GM23248 (cell line): ENCODE results near the gene ESAM. TPM values are rescaled to one million over a fixed set of nuclear protein-coding genes. Genes with fewer than 3 reads are reported as not detected.
A peak's percentile ranks its signal among the peaks of the same experiment; 100 is the strongest.

ENCODE experiments used
- DNase-seq: peaks from one replicate; pipeline ENCODE4 v3.0.0-alpha.2; 2015
- H2AFZ ChIP-seq: fragments of 200-600 bp; sonication (generic); 2 replicates; pipeline ENCODE4 v1.6.1; 2016; ENCODE audit warnings: antibody characterized with exemption
- H3F3A ChIP-seq: fragments of 200-600 bp; sonication (generic); 2 replicates; pipeline ENCODE4 v1.6.1; 2016; ENCODE audit warnings: mild to moderate bottlenecking, antibody characterized with exemption, mixed run types; ENCODE audit not compliant: insufficient read depth
- H3K27ac ChIP-seq: fragments of 200-600 bp; sonication (generic); 2 replicates; pipeline ENCODE4 v1.5.1; 2016; ENCODE audit warnings: mild to moderate bottlenecking
- H3K27me3 ChIP-seq: fragments of 200-600 bp; sonication (generic); replicated peaks from 2 replicates; pipeline ENCODE4 v1.6.1; 2016; ENCODE audit warnings: mild to moderate bottlenecking; ENCODE audit not compliant: insufficient read depth
- H3K36me3 ChIP-seq: fragments of 200-600 bp; sonication (generic); 2 replicates; pipeline ENCODE4 v1.6.1; 2016; ENCODE audit warnings: low read depth, mild to moderate bottlenecking
- H3K4me1 ChIP-seq: fragments of 200-600 bp; sonication (generic); 2 replicates; pipeline ENCODE4 v1.6.1; 2016; ENCODE audit warnings: mild to moderate bottlenecking; ENCODE audit not compliant: insufficient read depth
- H3K4me2 ChIP-seq: fragments of 200-600 bp; sonication (generic); one replicate; pipeline ENCODE4 v1.6.1; 2016; ENCODE audit warnings: mild to moderate bottlenecking; ENCODE audit not compliant: unreplicated experiment
- H3K4me3 ChIP-seq: fragments of 200-600 bp; sonication (generic); 2 replicates; pipeline ENCODE4 v1.5.1; 2016; ENCODE audit warnings: mild to moderate bottlenecking
- H3K79me2 ChIP-seq: fragments of 200-600 bp; sonication (generic); 2 replicates; pipeline ENCODE4 v1.6.1; 2016; ENCODE audit warnings: mild to moderate bottlenecking; ENCODE audit not compliant: insufficient read depth
- H3K9ac ChIP-seq: fragments of 200-600 bp; sonication (generic); 2 replicates; pipeline ENCODE4 v1.6.1; 2016; ENCODE audit warnings: mild to moderate bottlenecking
- H3K9me2 ChIP-seq: fragments of 200-600 bp; sonication (generic); 2 replicates; pipeline ENCODE4 v1.6.1; 2016; ENCODE audit warnings: mixed run types, mild to moderate bottlenecking, moderate library complexity; ENCODE audit not compliant: insufficient read depth
- H3K9me3 ChIP-seq: fragments of 200-600 bp; sonication (generic); one replicate; pipeline ENCODE4 v1.6.1; 2017; ENCODE audit warnings: low read depth
- H4K20me1 ChIP-seq: fragments of 200-600 bp; sonication (generic); 2 replicates; pipeline ENCODE4 v1.6.0; 2016; ENCODE audit not compliant: insufficient read depth
- EZH2 ChIP-seq: fragments of 200-600 bp; sonication (generic); IDR thresholded peaks from 2 replicates; pipeline ENCODE4 v1.6.1; 2018; ENCODE audit warnings: antibody characterized with exemption, mild to moderate bottlenecking; ENCODE audit not compliant: insufficient read depth, poor library complexity, severe bottlenecking
- EZH2phosphoT487 ChIP-seq: fragments of 200-600 bp; sonication (generic); IDR thresholded peaks from 2 replicates; pipeline ENCODE4 v1.6.1; 2018; ENCODE audit warnings: antibody characterized with exemption, moderate library complexity, mild to moderate bottlenecking, low read depth; ENCODE audit not compliant: insufficient read depth
- WGBS, 2 experiments: methylation state at CpG; one replicate each; pipeline ENCODE4 v1.1.6; 2015 to 2017; ENCODE audit warnings: low lambda C conversion rate in 2 of 2, low coverage in 1 of 2; ENCODE audit errors: missing lambda C conversion rate in 2 of 2; 5-methylcytosine and 5-hydroxymethylcytosine counted together
- in situ Hi-C: fragments of 300-500 bp; cut with MboI; formaldehyde crosslinking; loops from 2 replicates; pipeline ENCODE4 v1.15.0; 2020
- polyA plus RNA-seq: library from polyadenylated mRNA; unstranded; fragments of >200 nt; fragmentation: Nextera tagmentation; extraction: Ambion mirVana; gene quantifications from 2 replicates; pipeline ENCODE4 v1.2.1, GENCODE V29; 2016
- total RNA-seq: library from RNA; depleted of rRNA; stranded (reverse); fragments of >200 nt; shearing (Covaris generic); gene quantifications from 2 replicates; pipeline ENCODE4 v1.2.3, GENCODE V29; 2014

Gene ESAM
- total and polyA plus RNA-seq, 2 experiments from 2014 or later: not detected

GRCh38 chr11:124799348-124800225 lies 37.5 kb upstream of the ESAM start:
- Histone ChIP-seq H3K9me3 (no peaks in the 10 kb centered on the region), H2AFZ (peak overlapping the region; percentile 85), H3K9me2 (no peaks in the 10 kb centered on the region), H3K27ac (peak overlapping the region; percentile 91), H3K4me2 (peak overlapping the region; percentile 81), H3K4me3 (peak overlapping the region; percentile 95), H3K27me3 (no peaks in the 10 kb centered on the region), H3K79me2 (peaks cover 55% of the 10 kb centered on the region), H3K4me1 (peaks cover 26% of the 10 kb centered on the region), H3F3A (peaks cover 23% of the 10 kb centered on the region), H4K20me1 (peaks cover 12% of the 10 kb centered on the region), H3K36me3 (no peaks in the 10 kb centered on the region), H3K9ac (peak overlapping the region; percentile 92)
- 1 to 2% methylated on average over 53 to 83 of the region's 83 CpGs for WGBS, 2 experiments
- TF ChIP-seq EZH2: no peak
- TF ChIP-seq EZH2phosphoT487: no peak
- in situ Hi-C loops: no loop called here
- peak; percentile 69 for DNase-seq

- in situ Hi-C loops: no loop called here
- Histone ChIP-seq H3K27ac (peak overlapping the region; percentile 91), H3K36me3 (no peaks in the 10 kb centered on the region), H3K79me2 (peaks cover 61% of the 10 kb centered on the region), H4K20me1 (peaks cover 12% of the 10 kb centered on the region), H3K4me3 (peak overlapping the region; percentile 95), H3F3A (peaks cover 23% of the 10 kb centered on the region), H3K4me1 (peaks cover 26% of the 10 kb centered on the region), H2AFZ (peak overlapping the region; percentile 85), H3K9me3 (no peaks in the 10 kb centered on the region), H3K9me2 (no peaks in the 10 kb centered on the region), H3K27me3 (no peaks in the 10 kb centered on the region), H3K9ac (peak overlapping the region; percentile 92), H3K4me2 (peak overlapping the region; percentile 81)
- DNase-seq: peak; percentile 72
- WGBS, 2 experiments: 1 to 2% methylated on average over 8 of the region's 8 CpGs
- TF ChIP-seq EZH2 (no peak), EZH2phosphoT487 (no peak)
These were observed 36.9 kb upstream of the ESAM start for GRCh38 chr11:124798991-124799347.

GRCh38 chr11:124796312-124796711 lies 34.2 kb upstream of the ESAM start:
- Histone ChIP-seq H3K9ac (no peak overlapping the region), H3K9me3 (no peaks in the 10 kb centered on the region), H3K4me3 (no peak overlapping the region), H3K9me2 (no peaks in the 10 kb centered on the region), H3K27me3 (no peaks in the 10 kb centered on the region), H4K20me1 (peaks cover 16% of the 10 kb centered on the region), H2AFZ (no peak overlapping the region), H3K4me2 (no peak overlapping the region), H3K4me1 (peaks cover 18% of the 10 kb centered on the region), H3K79me2 (peaks cover 87% of the 10 kb centered on the region), H3F3A (peaks cover 14% of the 10 kb centered on the region), H3K36me3 (no peaks in the 10 kb centered on the region), H3K27ac (no peak overlapping the region)
- 60 to 64% methylated on average over 3 of the region's 3 CpGs for WGBS, 2 experiments
- in situ Hi-C loops: no loop called here
- TF ChIP-seq EZH2phosphoT487 (no peak), EZH2 (no peak)
- no peak for DNase-seq

- peaks cover 3% of the 10 kb centered on the region for H3F3A ChIP-seq
- in situ Hi-C loops: no loop called here
- H3K27me3 ChIP-seq: no peaks in the 10 kb centered on the region
- no peaks in the 10 kb centered on the region for H3K36me3 ChIP-seq
- no peak overlapping the region for H3K4me3 ChIP-seq
- H4K20me1 ChIP-seq: peaks cover 16% of the 10 kb centered on the region
- no peaks in the 10 kb centered on the region for H3K9me2 ChIP-seq
- no peak overlapping the region for H3K27ac ChIP-seq
- no peaks in the 10 kb centered on the region for H3K9me3 ChIP-seq
- H2AFZ ChIP-seq: no peak overlapping the region
- DNase-seq: peak; percentile 70
- no peak overlapping the region for H3K9ac ChIP-seq
- peaks cover 100% of the 10 kb centered on the region for H3K79me2 ChIP-seq
- H3K4me2 ChIP-seq: no peak overlapping the region
- TF ChIP-seq EZH2: no peak
- TF ChIP-seq EZH2phosphoT487: no peak
- H3K4me1 ChIP-seq: peaks cover 11% of the 10 kb centered on the region; the same call in 1 of the 2 replicates
- 79 to 83% methylated on average over 2 of the region's 2 CpGs for WGBS, 2 experiments
These were observed 31.6 kb upstream of the ESAM start for GRCh38 chr11:124793466-124794278.
